Non-pigmented ciliary epithelial cell (primary cell): Measurements from ENCODE around the gene TRERF1.
"Not testable (repeated sequence)": the region's sequence is repeated elsewhere in the genome, so short reads cannot be mapped to it uniquely, and the experiment has no call there.

ENCODE experiments used
- DNase-seq: peaks from one replicate; pipeline ENCODE4 v3.0.0-alpha.2; 2010; ENCODE audit warnings: low read depth

TRERF1 gene

GRCh38 chr6:42222448-42222847 is 229.3 kb downstream of the TRERF1 start:
- no peak for DNase-seq

DNA sequence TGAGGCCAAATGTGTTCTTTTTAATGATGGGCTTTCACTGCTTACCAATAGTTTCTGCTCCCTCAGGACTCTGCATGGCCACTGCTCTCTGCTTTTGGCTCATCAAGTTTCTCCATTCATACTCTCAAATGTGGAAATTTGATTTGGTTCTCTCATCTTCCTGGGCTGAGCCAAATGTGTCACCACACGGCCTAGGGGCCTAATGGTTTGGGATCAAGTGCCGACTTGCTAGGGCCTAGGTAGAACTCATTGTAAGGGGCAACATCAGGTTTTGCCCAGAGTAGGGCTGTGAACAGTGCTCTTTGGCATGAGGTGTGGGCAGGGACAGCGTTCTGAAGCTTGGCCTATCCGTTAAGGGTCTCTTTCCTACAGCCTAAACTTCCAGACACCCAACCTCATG is 230.2 kb downstream of the TRERF1 start:
- no peak for DNase-seq

- DNase-seq = no peak
These were observed 230.9 kb downstream of the TRERF1 start for GRCh38 chr6:42220807-42221206.

GRCh38 chr6:42217519-42218367 is 234.0 kb downstream of the TRERF1 start, which contains the start of gene MRPS10:
TSS of gene MRPS10 (minus strand) at chr6:42217861. CDS start at chr6:42217849, 12 bp downstream.
- DNase-seq = peak; percentile 79

DNA sequence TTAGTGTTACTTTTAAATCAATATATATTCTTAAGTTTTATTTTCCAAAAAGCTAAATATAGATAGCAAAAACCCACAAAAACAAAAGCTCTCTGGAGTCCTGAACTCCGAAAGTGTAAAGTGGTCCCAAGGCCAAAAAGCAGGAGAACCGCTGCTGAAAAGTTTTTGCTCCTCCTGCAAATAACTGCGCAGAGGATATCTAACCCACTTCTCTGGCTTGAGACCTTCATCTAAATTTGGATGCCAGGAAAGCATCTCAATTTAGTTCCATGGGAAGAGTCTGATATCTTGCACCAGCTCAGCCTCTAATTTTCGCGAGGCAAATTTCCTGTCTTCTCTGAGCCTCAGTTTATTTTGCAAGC is 234.6 kb downstream of the TRERF1 start:
- no peak for DNase-seq

- not testable (repeated sequence) for DNase-seq
These were observed 235.2 kb downstream of the TRERF1 start for GRCh38 chr6:42216495-42216894.

DNA sequence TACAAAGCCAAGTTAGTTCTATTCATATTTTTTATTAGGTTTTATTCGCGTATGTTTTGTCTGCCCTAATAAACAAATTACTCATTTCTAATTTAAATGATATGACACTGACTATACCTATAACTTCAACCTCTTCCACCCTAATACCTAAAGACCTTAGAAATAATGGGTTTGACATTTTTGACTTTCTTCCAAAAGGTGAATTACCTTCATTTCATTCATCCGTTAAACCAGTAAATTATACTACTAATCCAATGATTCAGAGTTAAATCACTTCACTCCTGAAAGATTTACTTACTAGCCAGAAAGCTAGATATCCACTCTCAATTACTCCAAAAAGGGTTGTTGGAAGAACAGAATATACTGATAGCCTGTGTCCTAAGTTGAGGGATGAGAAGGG is 239.3 kb downstream of the TRERF1 start:
- no peak for DNase-seq

GRCh38 chr6:42211726-42212125 is 240.0 kb downstream of the TRERF1 start:
- no peak for DNase-seq

GRCh38 chr6:42210551-42210950 is 241.2 kb downstream of the TRERF1 start:
- no peak for DNase-seq

DNA sequence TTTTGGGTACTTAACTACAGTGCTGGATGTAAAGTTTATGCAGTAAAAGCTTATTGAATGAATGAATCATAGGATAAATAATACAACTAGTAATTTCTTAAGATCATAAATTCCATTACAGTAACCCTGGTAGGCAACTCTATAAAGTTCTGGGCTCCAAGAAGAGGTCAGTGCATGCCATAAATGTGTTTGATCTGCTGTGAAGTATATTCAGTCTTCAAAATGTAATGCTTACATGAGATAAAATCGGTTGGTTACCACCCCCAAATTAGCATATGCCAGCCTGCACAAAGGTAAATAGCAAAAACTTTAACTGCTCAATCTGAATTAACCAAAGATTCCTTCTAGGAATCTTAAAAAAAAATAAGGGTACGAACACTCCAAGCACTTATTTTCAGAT is 244.2 kb downstream of the TRERF1 start:
- not testable (repeated sequence) for DNase-seq

DNA sequence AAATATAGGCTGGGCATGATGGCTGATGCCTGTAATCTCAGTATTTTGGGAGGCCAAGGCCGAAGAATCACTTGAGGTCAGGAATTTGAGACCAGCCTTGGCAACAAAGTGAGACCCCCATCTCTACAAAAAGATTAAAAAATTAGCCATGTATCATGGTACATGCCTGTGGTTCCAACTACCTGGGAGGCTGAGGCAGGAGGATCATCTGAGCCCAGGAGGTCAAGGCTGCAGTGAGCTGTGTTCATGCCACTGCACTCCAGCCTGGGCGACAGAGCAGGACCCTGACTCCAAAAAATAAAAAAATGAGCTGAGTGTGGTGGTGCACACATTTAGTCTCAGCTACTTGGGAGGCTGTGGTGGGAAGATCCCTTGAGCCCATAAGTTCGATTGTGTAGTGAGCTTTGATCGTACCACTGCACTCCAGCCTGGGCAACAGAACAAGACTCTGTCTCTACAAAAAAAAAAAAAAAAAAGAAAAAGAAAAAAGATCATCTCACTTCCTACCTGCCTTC is 246.9 kb downstream of the TRERF1 start:
- DNase-seq = no peak

DNA sequence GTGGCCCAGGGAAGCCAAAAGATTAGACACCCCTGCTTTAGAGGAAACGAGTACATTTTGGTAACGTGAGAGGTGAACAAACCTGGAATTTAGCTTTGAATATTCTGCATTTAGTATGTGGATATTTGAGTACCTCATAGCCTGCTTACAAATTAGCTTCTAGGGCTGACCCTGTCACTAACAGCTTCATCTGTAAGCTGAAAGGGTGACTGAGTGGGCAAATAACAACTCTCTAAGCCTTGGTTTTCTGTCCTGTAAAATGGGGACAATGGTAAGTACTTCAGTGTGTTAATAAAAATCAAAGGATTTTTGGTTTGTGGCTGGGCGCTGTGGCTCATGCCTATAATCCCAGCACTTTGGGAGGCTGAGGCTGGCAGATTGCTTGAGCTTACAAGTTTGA is 248.5 kb downstream of the TRERF1 start:
- no peak for DNase-seq

- DNase-seq = not testable (repeated sequence)
These were observed 249.4 kb downstream of the TRERF1 start for GRCh38 chr6:42202131-42202915.

DNA sequence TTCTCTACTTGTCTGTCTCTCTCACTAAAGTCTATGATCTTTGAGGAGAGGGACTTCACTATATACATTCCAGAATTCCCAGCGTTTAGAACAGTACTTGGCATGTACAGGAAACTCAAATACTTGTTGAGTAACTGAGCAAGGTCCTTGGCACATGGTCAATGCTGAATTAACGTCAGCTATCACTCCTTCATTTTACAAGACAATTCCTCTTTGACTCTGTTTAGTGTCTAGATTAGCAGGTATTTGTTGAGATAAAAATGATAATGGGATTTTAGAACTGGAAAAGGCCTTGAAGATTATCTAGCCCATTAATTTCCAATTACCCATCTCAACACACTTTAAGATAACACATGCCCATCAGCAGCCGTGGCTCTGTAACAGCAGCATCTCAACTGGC is 250.3 kb downstream of the TRERF1 start:
- DNase-seq = no peak

DNA sequence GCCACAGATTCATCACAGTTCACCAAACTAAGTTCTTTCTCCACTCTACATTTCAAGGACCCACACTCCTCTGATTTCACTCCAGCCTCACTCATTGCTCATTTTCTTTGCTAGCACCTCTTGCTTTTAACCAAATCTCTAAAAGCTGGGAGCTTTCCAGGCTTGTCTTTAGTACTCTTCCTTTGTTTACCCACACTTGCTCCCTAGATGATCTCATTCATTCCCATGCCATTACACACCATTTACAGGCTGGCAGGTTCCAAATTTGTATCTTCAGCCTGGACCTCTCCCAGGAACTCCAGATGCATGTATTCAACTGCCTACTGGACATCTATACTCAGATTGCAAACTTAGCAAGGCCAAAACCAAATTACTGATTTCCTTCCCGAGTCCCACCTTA is 251.7 kb downstream of the TRERF1 start:
- peak; percentile 79 for DNase-seq

GRCh38 chr6:42199106-42199981 is 252.4 kb downstream of the TRERF1 start:
- no peak for DNase-seq

GRCh38 chr6:42197555-42198362 is 254.0 kb downstream of the TRERF1 start:
- no peak for DNase-seq

GRCh38 chr6:42195415-42195814 is 256.3 kb downstream of the TRERF1 start:
- no peak for DNase-seq

- no peak for DNase-seq
These were observed 257.7 kb downstream of the TRERF1 start for GRCh38 chr6:42194056-42194455.

- DNase-seq = no peak
These were observed 258.2 kb downstream of the TRERF1 start for GRCh38 chr6:42193491-42193894.

- not testable (repeated sequence) for DNase-seq
These were observed 259.3 kb downstream of the TRERF1 start for GRCh38 chr6:42192385-42192784.
